NCI-H510A (cell line): ENCODE measurements around the gene IL17A.

ENCODE experiments used
- DNase-seq: peaks from one replicate; lab custom pipeline; 2025; lab: John Stamatoyannopoulos, UW

IL17A gene

DNA sequence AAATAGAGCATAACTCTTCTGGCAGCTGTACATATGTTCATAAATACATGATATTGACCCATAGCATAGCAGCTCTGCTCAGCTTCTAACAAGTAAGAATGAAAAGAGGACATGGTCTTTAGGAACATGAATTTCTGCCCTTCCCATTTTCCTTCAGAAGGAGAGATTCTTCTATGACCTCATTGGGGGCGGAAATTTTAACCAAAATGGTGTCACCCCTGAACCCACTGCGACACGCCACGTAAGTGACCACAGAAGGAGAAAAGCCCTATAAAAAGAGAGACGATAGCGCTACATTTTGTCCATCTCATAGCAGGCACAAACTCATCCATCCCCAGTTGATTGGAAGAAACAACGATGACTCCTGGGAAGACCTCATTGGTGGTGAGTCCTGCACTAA, at the start of gene IL17A:
TSS of gene IL17A (plus strand) at position 301 of the 400 bp plus-strand sequence. CDS start at position 358, 57 bp downstream.
- no peak for DNase-seq

DNA sequence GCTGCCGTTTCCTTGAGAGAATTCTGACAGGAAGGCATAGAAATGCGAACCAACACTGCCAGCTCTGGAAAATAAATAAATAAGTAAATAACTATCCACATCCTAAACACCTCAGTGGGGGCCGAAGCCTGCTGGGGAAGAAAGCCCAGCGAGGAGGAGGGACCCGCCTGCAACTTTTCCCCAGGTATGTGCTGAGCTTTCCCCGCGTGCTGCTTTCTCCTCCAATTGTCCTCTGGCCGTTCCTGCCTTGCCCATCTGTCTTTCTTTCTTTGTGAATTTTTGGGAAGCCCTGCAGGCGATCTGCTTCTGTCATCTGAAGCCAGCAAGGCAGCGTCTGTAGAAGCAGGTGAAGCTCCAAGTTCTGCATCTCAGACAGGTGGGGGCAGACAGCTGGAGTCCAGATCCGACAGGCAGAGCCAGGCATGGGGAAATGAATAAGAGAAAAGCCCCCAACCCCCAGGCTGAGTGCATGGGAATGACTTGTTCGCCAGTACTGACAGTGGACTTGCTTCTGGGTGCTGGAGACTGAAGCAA, 49.2 kb upstream of the IL17A start:
- no peak for DNase-seq

GRCh38 chr6:52138284-52138683, 47.9 kb upstream of the IL17A start:
- DNase-seq = no peak

GRCh38 chr6:52139985-52140680, 46.0 kb upstream of the IL17A start:
- no peak for DNase-seq

DNA sequence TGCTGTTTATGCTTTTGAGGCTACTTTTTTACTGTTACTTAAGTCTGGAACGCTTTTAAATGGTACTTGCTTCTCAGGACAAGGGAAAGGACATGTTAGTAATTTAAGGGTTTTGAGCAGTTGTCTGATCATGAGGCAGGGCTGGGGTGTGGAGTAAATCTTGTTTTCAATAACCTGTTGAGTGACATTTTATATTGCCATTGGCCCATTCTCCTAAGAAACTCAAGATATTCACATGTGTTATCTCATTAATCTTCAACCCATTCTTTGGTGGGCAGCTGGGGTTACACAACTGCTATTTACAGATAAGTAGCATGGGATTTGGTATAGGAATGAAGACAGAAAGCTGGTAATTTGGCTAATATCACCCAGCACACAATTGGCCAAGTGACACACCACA, 44.6 kb upstream of the IL17A start:
- no peak for DNase-seq

- DNase-seq = no peak
Observed at GRCh38 chr6:52142556-52142955, 43.6 kb upstream of the IL17A start.

- no peak for DNase-seq
Observed at GRCh38 chr6:52143551-52143950, 42.6 kb upstream of the IL17A start.

GRCh38 chr6:52144196-52145076, 41.7 kb upstream of the IL17A start:
- no peak for DNase-seq

- no peak for DNase-seq
Observed at GRCh38 chr6:52146851-52147445, 39.2 kb upstream of the IL17A start.

DNA sequence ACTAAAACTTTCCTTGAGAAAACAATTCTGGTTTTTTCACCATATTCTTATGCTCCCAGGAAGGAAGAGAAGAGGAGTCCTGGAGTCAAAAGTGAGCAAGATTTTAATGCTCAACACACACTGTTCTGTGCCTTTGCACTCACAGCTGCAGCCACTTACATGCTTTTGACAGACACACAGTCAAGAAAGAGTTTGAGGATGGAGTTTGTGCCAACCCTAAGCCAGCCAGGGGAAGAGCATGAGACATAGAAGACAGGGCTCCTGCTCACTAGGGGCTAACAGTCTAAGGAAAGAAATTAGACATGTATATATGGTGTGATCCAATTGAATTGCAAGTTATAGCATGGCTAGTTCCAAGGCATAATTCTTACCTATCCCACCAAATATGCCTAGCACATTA, 37.1 kb upstream of the IL17A start:
- no peak for DNase-seq

DNA sequence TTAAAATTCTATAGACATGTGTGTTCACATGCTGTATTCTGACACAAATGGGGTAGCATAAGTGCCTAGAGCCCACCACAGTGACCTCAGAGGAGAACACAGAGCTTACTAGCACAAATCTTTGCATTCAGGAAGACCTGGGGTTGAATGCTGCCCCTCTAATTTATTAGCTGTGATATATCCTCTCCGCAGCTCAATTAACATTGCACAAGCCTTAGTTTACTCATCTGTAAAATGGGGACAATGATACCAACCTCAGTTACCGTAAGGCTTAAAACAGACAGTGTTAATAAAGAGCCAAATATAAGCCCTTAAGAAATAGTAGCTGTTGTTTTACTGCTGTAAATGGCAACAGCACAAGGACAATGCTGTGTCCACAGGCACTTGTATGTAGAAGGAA, 36.2 kb upstream of the IL17A start:
- DNase-seq = no peak

GRCh38 chr6:52152070-52152423, 34.1 kb upstream of the IL17A start:
- no peak for DNase-seq

GRCh38 chr6:52152711-52153160, 33.4 kb upstream of the IL17A start:
- no peak for DNase-seq

GRCh38 chr6:52154381-52154780, 31.8 kb upstream of the IL17A start:
- no peak for DNase-seq

DNA sequence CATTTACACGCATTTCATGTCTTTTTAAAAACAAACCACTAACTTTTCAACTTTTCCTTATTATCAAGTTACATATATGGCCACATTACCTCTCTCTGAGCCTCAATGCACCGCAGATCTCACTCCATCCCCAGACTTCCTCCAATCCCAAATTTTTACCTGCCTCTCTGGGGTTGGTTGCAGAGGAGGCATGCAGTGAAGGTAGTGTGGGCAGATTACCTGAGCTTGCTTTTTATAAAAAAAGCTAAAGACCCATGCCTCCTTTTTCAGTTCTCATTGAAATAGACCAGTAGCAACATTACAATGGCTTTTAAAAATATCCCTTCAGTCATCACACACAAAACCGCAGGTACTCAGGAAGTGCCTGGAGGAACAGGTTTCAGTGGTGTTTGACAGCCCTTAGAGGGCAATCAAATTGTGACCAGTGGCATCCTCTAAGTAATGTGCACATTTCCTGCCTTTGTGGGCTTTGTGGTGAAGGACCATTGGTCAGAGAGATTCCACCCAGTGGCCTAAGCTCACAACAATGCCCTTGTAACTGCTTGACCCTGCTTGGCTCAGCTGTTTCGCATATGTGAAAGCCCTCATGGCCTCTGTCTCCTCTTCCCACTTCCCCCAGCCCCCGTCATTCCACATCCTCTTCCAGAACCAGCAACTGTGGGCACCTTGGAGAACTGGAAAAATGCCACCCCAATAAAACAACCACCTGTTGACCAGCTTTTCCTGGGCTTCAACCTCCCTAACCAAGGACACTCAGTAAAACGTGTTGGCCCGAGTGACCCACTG, 30.2 kb upstream of the IL17A start:
- peak; percentile 35 for DNase-seq

DNA sequence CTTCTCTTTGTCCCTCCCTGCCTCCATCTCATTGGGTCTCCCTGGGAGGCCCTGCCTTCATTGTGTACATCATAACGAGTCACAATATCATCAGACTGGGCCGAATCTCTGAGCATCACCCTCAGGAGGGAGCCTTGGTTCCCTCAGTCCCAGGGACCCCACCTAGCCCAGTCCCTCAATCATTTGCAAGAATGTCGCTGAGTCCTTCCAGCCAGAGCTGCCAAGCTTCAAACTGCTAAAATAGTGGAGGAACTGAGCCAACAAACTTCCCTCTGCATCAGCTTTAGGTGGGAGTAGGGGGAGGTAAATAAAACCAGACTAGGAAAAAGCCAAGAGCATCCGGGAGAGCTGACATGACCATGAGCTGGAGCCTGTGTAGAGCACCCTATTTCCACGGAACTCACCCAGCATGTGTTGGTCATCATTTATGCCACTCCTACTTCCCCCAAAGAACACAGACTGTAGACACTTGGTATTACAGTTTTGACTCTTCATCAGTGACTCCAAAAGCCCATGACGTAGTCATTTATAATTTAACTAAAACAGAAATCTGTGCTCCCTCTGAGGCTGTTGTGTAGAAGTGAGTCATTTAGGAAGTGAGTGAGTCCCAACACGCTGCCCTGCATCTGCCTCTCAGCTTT, 28.8 kb upstream of the IL17A start:
- no peak for DNase-seq

DNA sequence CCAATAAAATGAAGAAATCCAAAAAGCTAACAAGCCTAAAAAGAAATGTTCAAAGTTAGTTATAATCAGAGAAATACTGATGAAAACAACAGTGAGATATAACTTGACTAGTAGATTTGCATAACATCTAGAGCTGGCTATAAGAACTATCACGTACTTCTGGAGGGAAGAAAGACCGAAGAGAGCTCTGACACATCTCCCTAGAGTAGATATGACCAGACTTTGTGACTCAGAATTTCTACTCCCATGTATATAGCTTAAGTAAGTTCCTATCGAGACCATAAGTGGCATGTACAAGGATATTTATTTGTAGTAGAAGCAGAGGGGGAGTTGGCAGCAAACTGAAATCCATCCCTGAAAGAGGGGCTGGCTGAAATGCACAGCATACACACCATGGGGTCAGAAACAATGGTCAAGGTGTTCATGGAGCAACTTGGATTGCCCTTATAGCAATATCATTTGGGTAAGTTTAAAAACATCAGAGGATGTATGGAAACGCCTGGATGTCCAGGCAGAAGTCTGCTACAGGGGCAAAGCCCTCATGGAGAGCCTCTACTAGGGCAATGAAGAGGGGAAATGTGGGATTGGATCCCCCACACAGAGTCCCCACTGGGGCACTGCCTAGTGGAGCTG, 25.6 kb upstream of the IL17A start:
- DNase-seq = no peak

DNA sequence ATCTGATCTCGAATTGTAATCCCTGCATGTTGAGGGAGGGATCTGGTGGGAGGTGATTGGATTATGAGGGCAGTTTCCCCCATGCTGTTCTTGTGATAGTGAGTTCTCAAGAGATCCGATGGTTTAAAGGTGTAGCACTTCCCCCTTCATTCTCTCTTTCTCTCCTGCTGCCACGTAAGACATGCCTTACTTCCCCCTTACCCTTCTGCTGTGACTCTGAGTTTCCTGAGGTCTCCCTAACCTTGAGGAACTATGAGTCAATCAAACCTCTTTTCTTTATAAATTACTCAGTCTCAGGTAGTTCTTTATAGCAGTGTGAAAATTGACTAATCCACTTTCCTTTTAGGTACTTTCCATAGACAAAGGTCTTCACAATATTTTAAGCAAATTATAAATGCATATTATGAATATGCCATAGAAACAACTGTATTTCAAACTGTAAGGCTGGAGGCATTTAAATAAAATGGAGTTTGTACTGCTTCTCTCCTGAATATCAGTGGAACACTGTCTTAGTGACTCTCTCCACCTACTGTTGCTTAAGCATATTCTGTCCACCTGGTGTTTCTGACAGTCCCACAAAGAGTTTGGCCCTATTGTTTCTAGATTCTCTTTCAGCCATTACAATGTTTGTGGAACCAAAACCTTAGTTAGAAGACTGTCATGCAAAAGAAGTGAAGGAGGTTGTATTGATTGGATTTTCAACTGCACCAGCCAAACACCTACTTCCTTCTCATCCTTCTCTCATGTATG, 24.3 kb upstream of the IL17A start:
- no peak for DNase-seq

GRCh38 chr6:52162940-52163908, 23.0 kb upstream of the IL17A start:
- no peak for DNase-seq
